ENCODE data around the gene DNAAF2. TPM values are rescaled to one million over a fixed set of nuclear protein-coding genes. Genes with fewer than 3 reads are reported as not detected.

The DNAAF2 gene
- total and polyA plus RNA-seq, 2 of the 13 experiments (the other 11 are each of a cell fraction or from before 2014, with no cell fraction given): 6.1 to 13.6 TPM

DNA sequence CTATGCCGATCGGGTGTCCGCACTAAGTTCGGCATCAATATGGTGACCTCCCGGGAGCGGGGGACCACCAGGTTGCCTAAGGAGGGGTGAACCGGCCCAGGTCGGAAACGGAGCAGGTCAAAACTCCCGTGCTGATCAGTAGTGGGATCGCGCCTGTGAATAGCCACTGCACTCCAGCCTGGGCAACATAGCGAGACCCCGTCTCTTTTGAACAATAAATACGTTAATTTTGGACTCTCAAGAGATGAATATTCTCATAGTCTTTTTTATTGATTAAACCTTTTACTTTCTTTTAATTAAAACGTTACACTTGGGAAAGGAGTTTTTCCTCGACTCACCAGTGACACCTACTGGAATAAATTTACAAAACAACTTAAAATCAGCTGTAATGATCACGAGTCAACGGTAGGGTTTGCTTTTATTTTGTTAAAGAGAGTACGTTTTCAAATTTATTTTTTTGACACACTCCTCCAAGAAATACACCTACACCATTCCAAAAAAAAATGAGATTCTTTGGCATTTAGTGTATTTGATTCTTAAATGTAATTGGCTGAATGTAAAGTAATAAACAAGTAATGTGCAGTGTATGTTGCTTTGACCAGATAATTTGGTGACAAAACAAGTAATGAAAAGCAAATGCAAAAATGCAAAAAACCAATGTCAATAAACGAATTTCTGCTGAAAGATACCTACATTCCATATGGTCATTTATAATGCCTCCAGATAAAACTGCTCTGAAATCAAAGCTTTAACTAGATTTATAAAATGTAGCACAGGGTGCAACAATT, 48.2 kb downstream of the DNAAF2 start (continued):
- TF ChIP-seq, protein P1, sequence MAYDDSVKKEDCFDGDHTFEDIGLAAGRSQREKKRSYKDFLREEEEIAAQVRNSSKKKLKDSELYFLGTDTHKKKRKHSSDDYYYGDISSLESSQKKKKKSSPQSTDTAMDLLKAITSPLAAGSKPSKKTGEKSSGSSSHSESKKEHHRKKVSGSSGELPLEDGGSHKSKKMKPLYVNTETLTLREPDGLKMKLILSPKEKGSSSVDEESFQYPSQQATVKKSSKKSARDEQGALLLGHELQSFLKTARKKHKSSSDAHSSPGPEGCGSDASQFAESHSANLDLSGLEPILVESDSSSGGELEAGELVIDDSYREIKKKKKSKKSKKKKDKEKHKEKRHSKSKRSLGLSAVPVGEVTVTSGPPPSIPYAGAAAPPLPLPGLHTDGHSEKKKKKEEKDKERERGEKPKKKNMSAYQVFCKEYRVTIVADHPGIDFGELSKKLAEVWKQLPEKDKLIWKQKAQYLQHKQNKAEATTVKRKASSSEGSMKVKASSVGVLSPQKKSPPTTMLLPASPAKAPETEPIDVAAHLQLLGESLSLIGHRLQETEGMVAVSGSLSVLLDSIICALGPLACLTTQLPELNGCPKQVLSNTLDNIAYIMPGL (CRISPR knock-in tag; IDR thresholded peaks at IDR 0.05; ENCODE audit: borderline replicate concordance in 1 of 2, low read depth in 1 of 2): peak; percentile 63 to 92; a peak in 3 of 4 replicates
- TF ChIP-seq ZNF331 (CRISPR knock-in tag; IDR thresholded peaks at IDR 0.05) (peak; percentile 7; the same call in 1 of the 2 replicates), ZNF383 (CRISPR knock-in tag; IDR thresholded peaks at IDR 0.05; ENCODE audit: borderline replicate concordance) (no peak), HNRNPLL (IDR thresholded peaks at IDR 0.05; ENCODE audit: low read depth, low read length, poor library complexity, severe bottlenecking) (peak; percentile 53), ATF5 (CRISPR knock-in tag; IDR thresholded peaks at IDR 0.05; ENCODE audit: low read depth) (no peak), ZNF121 (CRISPR knock-in tag; IDR thresholded peaks at IDR 0.05) (peak; percentile 98), MAF1 (CRISPR knock-in tag; IDR thresholded peaks at IDR 0.05; ENCODE audit: borderline replicate concordance) (peak; percentile 89; the same call in 1 of the 2 replicates), ZNF552 (CRISPR knock-in tag; IDR thresholded peaks at IDR 0.05; ENCODE audit: borderline replicate concordance) (no peak), PHF20 (CRISPR knock-in tag; IDR thresholded peaks at IDR 0.05) (no peak), PAXIP1 (CRISPR knock-in tag; conservative IDR thresholded peaks at IDR 0.05) (0 out of 2 replicates have a peak, but pooled peaks have one; percentile 36), MLLT10 (CRISPR knock-in tag; IDR thresholded peaks at IDR 0.05) (no peak), NCOR1 (IDR thresholded peaks at IDR 0.05; ENCODE audit: borderline replicate concordance, low read length) (peak; percentile 52; the same call in 1 of the 2 replicates), JUND (CRISPR knock-in tag; IDR thresholded peaks at IDR 0.05) (no peak), FOSL2 (CRISPR knock-in tag; IDR thresholded peaks at IDR 0.05) (no peak)
- TF ChIP-seq, protein P2, sequence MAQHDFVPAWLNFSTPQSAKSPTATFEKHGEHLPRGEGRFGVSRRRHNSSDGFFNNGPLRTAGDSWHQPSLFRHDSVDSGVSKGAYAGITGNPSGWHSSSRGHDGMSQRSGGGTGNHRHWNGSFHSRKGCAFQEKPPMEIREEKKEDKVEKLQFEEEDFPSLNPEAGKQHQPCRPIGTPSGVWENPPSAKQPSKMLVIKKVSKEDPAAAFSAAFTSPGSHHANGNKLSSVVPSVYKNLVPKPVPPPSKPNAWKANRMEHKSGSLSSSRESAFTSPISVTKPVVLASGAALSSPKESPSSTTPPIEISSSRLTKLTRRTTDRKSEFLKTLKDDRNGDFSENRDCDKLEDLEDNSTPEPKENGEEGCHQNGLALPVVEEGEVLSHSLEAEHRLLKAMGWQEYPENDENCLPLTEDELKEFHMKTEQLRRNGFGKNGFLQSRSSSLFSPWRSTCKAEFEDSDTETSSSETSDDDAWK (CRISPR knock-in tag; IDR thresholded peaks at IDR 0.05): no peak
- TF ChIP-seq, protein P3, sequence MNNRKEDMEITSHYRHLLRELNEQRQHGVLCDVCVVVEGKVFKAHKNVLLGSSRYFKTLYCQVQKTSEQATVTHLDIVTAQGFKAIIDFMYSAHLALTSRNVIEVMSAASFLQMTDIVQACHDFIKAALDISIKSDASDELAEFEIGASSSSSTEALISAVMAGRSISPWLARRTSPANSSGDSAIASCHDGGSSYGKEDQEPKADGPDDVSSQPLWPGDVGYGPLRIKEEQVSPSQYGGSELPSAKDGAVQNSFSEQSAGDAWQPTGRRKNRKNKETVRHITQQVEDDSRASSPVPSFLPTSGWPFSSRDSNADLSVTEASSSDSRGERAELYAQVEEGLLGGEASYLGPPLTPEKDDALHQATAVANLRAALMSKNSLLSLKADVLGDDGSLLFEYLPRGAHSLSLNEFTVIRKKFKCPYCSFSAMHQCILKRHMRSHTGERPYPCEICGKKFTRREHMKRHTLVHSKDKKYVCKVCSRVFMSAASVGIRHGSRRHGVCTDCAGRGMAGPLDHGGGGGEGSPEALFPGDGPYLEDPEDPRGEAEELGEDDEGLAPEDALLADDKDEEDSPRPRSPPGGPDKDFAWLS (CRISPR knock-in tag; IDR thresholded peaks at IDR 0.05; ENCODE audit: borderline replicate concordance): no peak
- TF ChIP-seq, protein P4, sequence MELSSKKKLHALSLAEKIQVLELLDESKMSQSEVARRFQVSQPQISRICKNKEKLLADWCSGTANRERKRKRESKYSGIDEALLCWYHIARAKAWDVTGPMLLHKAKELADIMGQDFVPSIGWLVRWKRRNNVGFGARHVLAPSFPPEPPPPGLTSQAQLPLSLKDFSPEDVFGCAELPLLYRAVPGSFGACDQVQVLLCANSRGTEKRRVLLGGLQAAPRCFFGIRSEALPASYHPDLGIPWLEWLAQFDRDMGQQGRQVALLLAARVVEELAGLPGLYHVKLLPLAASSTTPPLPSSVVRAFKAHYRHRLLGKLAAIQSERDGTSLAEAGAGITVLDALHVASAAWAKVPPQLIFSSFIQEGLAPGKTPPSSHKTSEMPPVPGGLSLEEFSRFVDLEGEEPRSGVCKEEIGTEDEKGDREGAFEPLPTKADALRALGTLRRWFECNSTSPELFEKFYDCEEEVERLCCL (CRISPR knock-in tag; IDR thresholded peaks at IDR 0.05; ENCODE audit: borderline replicate concordance): no peak
